Measurements from ENCODE around the gene PTPRH. TPM values are rescaled to one million over a fixed set of nuclear protein-coding genes. Genes with fewer than 3 reads are reported as not detected.
A peak's percentile ranks its signal among the peaks of the same experiment; 100 is the strongest.

PTPRH gene
- total and polyA plus RNA-seq, 8 donors = 5.3 to 83.9 (median 39.7) TPM

GRCh38 chr19:55256562-55257460, 47.5 kb upstream of the PTPRH start:
- Histone ChIP-seq H3K27ac (peak overlapping the region in 4 of 5 donors; percentile 92 to 95 (median 92)), H3K36me3 (peaks cover 0 to 8% (median under 1%) of the 10 kb centered on the region in 4 donors), H3K4me3 (peak overlapping the region; percentile 66 to 98 (median 93)), H3K27me3 (no peaks in the 10 kb centered on the region), H3K9me3 (no peaks in the 10 kb centered on the region), H3K4me1 (peaks cover 58 to 71% (median 70%) of the 10 kb centered on the region in 4 donors)
- DNase-seq = no peak
- 29 to 35% (median 32%) methylated on average over 22 of the region's 22 CpGs for WGBS, 5 donors
- TF ChIP-seq CTCF (IDR thresholded peaks at IDR 0.05) (no peak), POLR2A (IDR thresholded peaks at IDR 0.05) (no peak), EP300 (IDR thresholded peaks at IDR 0.05) (no peak), POLR2AphosphoS5 (IDR thresholded peaks at IDR 0.05) (no peak)
- intact Hi-C loops (cut with DNase I; ENCODE audit: low total_unique reads) = no loop called here

GRCh38 chr19:55255618-55256423, 46.5 kb upstream of the PTPRH start:
- DNase-seq = peak; percentile 33 to 46
- TF ChIP-seq EP300 (IDR thresholded peaks at IDR 0.05) = no peak
- TF ChIP-seq POLR2AphosphoS5 (IDR thresholded peaks at IDR 0.05) = peak in 2 of 3 donors; percentile 12 to 69
- intact Hi-C loops (cut with DNase I; ENCODE audit: low total_unique reads) = no loop called here
- Histone ChIP-seq H3K4me1 (peaks cover 65 to 81% (median 79%) of the 10 kb centered on the region in 4 donors), H3K27me3 (no peaks in the 10 kb centered on the region), H3K4me3 (peak overlapping the region; percentile 66 to 98 (median 93)), H3K9me3 (no peaks in the 10 kb centered on the region), H3K36me3 (peaks cover 0 to 8% (median 3%) of the 10 kb centered on the region in 4 donors), H3K27ac (peak overlapping the region; percentile 16 to 93 (median 74))
- 42 to 53% (median 44%) methylated on average over 17 of the region's 17 CpGs for WGBS, 5 donors

GRCh38 chr19:55254625-55254977, 45.3 kb upstream of the PTPRH start:
- Histone ChIP-seq H3K36me3 (peaks cover 0 to 16% (median 11%) of the 10 kb centered on the region in 4 donors), H3K27me3 (no peaks in the 10 kb centered on the region), H3K27ac (peak overlapping the region; percentile 7 to 93 (median 74)), H3K4me1 (peaks cover 60 to 87% (median 86%) of the 10 kb centered on the region in 4 donors), H3K9me3 (no peaks in the 10 kb centered on the region), H3K4me3 (peak overlapping the region; percentile 20 to 90 (median 49))
- TF ChIP-seq EP300 (IDR thresholded peaks at IDR 0.05) = no peak
- TF ChIP-seq POLR2A (IDR thresholded peaks at IDR 0.05) = no peak
- no peak for TF ChIP-seq CTCF (IDR thresholded peaks at IDR 0.05)
- TF ChIP-seq POLR2AphosphoS5 (IDR thresholded peaks at IDR 0.05) = no peak
- intact Hi-C loops (cut with DNase I; ENCODE audit: low total_unique reads) = no loop called here
- DNase-seq = no peak
- 52 to 74% (median 68%) methylated on average over 4 to 6 of the region's 6 CpGs for WGBS, 5 donors

- H3K36me3 ChIP-seq = peaks cover 0 to 17% (median 11%) of the 10 kb centered on the region in 4 donors
- 58 to 70% (median 69%) methylated on average over 23 of the region's 23 CpGs for WGBS, 5 donors
- H3K27me3 ChIP-seq = no peaks in the 10 kb centered on the region
- TF ChIP-seq CTCF (IDR thresholded peaks at IDR 0.05) (no peak), POLR2AphosphoS5 (IDR thresholded peaks at IDR 0.05) (no peak), EP300 (IDR thresholded peaks at IDR 0.05) (no peak), POLR2A (IDR thresholded peaks at IDR 0.05) (no peak)
- H3K4me1 ChIP-seq = peaks cover 63 to 89% (median 88%) of the 10 kb centered on the region in 4 donors
- H3K27ac ChIP-seq = peak overlapping the region; percentile 22 to 93 (median 74)
- peak; percentile 45 to 60 for DNase-seq
- H3K4me3 ChIP-seq = peak overlapping the region; percentile 20 to 90 (median 49)
- intact Hi-C loops (cut with DNase I; ENCODE audit: low total_unique reads) = no loop called here
- no peaks in the 10 kb centered on the region for H3K9me3 ChIP-seq
These were observed 44.7 kb upstream of the PTPRH start for GRCh38 chr19:55253842-55254624.

All from stomach (tissue), 9 donors.